GM19452 (cell line): ENCODE measurements around the gene MS4A18.
"Not testable (repeated sequence)": the region's sequence is repeated elsewhere in the genome, so short reads cannot be mapped to it uniquely, and the experiment has no call there.

Experiments
- ATAC-seq: cut with Tn5 transposase; IDR thresholded peaks from one replicate; pipeline ENCODE4 v1.9.1; 2021; ENCODE audit not compliant: unreplicated experiment

MS4A18 gene

DNA sequence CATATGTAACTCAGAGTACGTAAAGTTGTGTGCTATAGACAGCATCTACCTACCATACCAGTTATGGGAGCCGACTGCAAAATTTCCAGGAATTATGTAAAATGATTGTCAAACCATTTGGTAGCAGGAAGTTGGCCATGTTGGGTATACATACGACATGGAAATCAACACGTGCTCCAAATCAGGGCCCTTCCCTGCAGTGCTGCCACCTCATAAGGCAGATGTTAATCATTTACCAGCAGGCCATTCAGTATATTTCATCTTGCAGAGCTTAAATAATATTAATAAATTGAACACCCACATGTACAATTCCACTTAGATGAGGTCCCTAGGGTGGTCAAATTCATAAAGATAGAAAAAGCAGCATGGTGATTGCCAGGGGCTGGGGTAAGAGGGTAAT lies 9.8 kb downstream of the MS4A18 start:
- no peak for ATAC-seq

DNA sequence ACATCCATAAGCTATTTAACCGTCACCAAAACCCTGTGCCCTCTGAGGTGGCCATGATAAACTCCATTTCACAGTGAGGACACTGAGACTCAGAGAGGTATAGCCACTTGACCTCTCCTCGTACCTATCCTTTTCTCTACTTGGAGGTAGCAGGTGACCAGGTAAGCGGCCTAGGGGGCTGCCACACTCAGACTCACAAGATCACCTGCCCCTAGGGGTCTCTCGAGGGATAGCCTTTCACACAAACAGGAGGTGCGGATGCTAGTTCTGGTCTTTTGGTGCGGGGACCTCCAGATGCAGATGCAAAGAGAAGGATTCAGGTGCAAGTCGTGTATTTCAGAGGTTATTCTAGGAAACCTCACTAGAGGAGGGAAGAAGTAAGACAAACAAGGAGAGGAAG lies 14.6 kb downstream of the MS4A18 start:
- no peak for ATAC-seq

DNA sequence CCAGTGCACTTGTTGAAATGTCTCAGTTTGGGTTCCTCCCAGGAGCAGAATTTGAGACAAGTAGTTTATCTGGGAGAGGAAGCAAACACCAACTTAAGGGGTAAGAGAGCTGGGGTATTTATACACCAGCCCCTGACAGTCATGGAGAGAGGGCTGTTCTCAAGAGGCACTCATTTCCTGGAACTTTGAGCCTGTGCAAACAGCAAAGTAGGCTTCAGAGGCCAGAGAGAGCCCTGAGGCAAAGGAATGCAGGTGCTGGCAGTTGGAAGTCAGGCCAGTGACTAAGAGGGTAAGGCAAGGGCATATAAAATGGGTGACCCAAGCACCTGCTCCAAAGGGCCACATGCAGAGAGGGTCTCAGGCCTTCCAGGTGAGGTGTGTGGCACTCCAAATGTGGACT lies 16.1 kb downstream of the MS4A18 start:
- ATAC-seq, result no peak

DNA sequence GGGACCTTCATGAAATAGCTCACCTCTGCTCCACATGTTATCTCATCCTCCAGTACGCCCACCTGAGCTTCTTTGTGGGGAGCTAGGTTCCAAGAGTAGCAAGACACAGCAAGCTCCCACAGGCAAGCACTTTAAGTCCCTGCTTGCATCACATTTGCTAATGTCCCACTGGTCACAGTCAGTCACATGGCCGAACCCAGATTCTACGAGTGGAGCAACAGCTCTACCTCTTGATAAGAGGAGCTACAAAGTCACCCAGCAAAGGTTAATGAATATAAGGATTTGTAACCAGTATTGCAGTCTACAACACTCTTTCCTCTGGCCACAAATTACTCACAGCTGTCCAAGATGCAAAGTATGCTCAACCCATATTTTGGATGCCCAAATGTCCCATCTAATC lies 16.9 kb downstream of the MS4A18 start:
- no peak for ATAC-seq

DNA sequence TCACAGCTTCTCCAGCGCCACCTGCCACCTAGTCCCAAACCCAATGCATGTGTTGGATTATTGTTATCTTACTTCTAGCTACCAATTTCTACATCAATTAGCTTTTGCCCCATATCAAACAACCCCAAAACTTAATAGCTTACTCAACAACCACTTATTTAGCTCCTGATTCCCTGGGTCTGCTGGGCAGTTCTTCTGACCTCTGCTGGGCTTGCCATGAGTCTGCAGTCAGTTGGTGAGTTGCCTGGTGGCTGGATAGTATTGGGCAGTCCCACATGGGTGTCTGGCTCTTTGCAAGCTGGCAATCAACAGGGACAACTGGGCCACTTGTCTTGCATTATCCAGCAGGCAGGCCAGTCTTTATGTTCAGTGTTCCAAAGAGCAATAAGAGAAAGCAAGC lies 18.5 kb downstream of the MS4A18 start:
- ATAC-seq, result no peak

DNA sequence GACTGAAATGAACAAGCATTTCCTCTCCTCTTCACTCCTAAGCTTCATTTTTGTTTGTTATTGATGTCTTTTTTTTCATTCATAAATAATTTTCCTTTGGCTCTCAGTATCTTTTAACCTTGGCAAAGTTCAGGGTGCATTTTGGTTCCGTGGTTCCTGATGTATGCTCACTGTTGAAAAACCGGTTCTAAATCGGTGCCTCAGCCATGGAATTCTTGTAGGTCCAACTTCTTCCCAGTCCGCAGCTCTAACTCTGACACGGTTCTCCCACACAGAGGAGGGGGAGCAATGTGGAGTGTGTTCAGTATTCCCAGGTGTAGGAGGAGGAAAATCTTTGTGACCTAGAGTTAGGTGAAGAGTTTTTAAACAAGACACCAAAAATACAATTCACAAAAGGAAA lies 19.6 kb downstream of the MS4A18 start:
- no peak for ATAC-seq

DNA sequence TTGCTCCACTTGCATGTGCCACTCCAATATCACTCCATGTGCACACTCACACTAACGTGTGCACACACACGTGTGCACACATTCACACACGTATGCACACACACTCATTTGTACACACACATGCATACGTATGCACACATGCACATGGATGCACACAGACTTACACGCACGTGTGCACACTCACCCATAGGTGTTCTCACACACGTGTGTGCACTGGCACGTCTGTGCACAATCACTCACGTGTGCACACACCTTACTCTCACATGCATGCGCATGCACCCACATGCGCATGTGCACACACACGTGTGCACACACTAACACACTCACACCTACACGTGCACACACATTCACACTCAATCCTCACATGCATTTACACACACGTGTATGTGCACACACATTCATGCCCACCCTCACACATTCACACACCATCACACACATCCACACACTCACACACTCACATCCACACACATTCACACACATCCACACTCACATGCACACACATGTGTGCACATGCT lies 22.9 kb downstream of the MS4A18 start:
- no peak for ATAC-seq

DNA sequence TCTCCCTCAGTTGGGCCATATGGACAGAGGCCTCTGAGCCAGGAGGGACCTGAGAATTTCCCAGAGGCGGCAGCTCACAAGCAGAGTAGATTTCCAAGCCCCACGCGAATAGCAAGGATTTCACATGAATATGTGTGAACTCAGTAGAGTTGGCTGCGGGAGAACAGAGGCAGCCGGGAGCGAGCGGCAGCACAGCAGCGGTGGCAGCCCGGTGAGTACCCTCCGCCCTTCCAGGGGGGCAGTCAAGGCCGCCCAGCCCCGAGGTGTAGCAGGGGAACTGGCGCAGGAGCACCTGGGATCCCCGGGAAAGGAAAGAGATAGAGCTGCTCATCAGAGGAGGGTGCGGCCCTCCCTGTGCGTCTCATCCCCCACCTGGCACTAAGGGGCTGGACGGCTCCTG lies 23.7 kb downstream of the MS4A18 start:
- no peak for ATAC-seq

DNA sequence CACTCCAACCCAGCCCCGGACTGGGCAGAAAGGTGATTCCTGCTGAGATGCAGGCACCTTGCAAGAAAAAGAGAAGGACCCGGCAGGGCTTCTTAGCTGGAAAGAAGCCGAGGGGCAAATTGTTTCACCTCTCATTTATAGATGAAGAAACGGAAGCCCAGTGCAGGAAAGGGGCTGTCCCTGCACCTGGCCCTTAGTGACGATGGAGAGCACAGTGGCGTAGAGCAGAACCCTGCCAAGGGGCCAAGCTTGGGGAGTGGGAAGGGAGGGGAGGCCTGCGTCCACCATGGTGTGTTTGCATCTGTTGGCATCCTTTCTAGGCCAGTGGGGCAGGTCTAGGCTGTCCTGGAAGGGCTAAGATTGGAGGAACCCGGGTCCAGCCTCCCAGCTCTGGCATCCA lies 24.3 kb downstream of the MS4A18 start:
- no peak for ATAC-seq

DNA sequence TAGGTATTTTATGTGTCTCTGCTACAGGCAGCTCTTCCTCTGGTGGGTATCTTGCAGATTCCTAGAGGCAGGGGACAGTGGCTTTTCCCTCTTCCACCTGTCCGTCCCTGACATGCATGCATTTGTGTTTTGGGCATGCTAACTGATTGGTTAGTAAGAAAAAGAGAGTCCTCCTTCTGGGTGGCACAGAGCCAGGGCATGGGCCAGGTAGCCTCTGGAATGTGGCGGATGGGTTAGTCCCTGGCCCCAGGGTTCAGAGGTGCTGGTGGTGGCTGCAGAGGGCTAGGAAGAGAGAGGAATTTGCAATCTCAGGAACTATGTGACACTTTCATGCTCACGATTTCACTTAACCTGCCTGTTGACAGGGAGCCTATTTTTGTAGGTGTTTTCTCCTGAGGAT lies 26.4 kb downstream of the MS4A18 start:
- ATAC-seq, result no peak

DNA sequence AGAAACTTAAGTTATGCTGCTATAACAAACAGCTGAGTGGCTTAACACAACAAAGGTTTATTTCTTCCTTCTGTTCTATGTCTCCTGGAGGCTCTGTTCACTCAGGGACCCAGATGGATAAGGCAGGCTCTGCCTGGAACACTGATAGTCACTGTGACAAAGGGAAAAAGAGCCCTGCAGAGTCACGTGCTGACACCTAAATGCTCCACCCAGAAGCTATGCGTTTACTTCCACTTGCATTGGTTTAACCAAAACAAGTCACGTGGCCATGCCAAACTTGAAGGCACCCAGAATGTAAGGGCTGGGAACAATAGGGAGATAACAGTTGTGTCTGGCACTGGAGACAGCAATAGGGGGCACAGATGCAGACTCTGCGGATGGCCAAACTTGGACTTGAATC lies 28.8 kb downstream of the MS4A18 start:
- ATAC-seq, result no peak

DNA sequence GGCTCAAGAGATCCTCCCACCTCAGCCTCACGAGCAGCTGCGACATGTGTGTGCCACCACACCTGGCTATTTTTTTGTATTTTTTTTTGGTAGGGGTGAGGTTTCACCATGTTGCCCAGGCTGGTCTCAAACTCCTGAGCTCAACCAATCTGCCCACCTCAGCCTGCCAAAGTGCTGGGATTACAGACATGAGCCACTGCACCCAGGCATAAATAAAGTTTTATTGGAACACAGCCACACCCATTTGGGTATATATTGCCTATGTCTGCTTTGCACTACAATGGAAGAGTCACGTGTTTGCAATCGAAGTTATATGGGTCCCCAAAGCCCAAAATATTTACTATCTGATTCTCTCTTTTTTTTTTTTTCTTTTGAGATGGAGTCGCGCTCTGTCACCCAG lies 30.4 kb downstream of the MS4A18 start:
- no peak for ATAC-seq

DNA sequence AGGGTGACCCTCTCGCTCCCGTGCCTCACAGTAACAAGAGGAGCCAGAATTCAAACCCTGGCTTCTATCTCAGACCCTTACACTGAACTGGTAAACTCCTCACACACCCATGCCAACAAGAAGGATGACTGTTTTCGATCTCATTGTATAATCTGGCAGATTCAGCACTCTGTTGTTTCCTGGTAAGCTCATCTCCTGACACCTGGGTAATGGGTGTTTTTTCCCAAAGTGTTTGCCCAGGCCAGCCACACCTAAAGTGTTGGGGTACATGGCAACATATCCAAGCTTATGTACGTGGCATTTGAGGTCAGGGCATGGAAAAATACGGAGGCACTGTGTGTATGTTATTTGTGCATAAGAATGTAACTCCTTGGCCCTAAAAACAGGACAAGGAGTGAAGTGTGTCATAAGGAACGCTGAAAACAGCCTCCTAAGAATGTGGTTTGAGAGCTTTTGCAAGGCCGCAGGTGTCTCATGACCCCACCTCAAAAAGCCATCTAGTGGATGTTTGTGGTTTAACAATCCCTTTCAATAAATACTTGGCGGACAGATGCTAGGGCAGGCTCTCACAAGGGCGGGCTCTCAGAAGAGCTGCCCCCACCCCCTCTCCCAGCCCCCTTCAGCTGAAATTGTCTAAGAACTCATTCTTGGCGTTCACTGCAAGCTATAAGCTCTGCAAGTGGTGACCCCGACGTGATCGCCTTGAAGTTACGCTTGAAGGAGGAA lies 31.9 kb downstream of the MS4A18 start, which contains the start of gene MS4A15:
Gene MS4A15, plus strand, starts transcription at position 561 of the 726 bp plus-strand sequence. CDS start 6,867 bp downstream, outside the sequence.
- ATAC-seq, result no peak

DNA sequence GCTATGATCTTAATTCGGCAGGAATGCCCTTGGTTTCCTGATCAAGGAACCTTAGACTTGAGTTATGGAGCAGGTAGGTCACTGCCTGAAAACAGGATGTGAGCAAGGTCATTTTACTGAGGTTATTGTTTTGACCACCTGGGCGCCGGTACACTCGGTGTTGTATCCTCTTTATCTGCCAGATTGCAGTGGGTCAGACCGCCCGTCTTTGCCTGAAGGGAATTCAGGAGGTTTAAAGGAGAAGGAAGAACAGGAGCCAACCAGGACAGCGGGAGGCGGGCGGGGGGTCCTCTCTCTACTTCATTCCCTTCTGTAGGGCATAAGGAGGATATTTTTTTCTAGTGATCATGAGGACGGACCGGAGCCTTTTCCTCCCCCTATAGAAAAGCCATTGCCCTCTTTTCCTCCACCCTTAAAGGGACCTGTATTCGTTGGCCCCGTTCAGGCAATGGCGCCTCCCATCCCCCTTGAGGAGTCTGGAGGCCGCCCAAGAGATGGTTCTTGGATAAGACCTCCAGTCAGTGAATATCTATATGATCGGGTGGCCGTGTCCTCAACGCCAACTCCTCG lies 32.8 kb downstream of the MS4A18 start:
- no peak for ATAC-seq

DNA sequence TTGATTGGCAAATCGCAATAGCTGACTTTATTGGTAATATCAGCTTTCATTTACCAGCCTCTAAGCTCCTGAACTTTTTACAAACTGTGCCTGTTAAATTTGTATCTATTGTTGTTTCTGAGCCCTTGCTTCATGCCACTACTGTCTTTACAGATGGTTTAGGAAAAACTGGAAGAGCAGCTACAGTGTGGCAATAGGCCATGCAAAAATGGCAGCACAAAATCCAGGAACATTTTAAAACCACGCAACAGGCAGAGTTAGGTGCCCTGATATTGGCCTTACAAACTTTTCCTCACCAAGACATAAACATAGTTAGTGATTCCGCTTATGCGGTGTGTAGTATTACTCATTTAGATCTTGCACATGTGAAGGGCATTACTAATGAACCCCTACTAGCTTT lies 34.2 kb downstream of the MS4A18 start:
- not testable (repeated sequence) for ATAC-seq

DNA sequence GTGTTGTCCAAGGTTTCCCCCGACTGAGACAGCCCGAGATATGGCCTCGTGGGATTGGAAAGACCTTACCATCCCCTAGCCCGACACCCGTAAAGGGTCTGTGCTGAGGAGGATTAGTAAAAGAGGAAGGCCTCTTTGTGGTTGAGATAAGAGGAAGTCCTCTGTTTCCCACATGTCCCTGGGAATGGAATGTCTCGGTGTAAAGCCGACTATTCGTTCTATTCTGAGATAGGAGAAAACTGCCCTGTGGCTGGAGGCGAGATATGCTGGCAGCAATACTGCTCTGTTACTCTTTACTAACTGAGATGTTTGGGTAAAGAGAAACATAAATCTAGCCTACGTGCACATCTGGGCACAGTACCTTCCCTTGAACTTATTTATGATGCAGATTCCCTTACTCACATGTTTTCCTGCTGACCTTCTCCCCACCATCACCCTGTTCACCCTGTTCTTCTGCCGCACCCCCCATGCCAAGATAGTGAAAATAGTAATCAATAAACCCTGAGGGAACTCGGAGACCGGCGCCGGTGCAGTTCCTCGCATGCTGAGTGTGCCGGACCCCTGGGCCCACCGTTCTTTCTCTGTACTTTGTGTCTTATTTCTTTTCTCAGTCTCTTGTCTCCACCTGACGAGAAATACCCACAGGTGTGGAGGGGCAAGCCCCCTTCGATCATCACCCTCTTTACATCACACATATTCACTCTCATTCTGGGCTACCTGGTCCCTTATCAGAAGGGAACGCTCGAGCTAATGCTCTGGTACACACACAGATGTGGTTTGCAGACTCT lies 35.1 kb downstream of the MS4A18 start:
- ATAC-seq, result not testable (repeated sequence)

DNA sequence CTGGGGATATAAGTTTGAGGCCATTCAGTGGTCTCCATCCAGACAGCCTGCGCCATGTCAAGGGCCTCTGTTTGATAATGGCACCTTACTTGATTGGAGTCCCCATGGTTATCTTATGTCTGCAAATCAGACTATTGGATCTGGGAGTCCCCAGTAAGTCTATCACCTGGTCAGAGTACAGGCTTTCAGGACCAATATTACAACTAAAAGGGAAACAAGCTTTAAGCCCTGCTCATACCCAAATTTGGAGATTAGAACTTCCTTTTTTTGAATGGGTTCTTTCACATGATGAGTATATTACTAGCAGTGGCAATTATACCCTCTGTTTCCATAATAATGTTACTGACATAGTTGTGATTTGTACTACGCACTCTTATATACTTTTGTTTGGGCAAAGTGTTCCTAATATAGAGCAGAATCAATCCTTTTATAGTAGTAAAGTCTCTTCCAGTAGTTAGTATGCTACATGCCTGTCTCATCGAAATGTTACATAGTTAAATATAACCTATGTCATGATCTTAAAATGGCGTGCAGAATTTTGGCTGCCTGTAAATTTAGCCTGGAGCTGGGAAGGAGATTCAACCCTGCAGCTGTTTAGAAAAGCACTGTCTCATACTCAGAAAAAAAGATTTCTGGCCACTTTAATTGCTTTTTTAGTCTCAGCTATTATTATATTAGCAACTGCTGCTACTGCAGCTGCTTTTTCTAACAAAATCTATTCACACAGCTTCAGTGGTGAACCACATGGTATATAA lies 37.1 kb downstream of the MS4A18 start:
- no peak for ATAC-seq

DNA sequence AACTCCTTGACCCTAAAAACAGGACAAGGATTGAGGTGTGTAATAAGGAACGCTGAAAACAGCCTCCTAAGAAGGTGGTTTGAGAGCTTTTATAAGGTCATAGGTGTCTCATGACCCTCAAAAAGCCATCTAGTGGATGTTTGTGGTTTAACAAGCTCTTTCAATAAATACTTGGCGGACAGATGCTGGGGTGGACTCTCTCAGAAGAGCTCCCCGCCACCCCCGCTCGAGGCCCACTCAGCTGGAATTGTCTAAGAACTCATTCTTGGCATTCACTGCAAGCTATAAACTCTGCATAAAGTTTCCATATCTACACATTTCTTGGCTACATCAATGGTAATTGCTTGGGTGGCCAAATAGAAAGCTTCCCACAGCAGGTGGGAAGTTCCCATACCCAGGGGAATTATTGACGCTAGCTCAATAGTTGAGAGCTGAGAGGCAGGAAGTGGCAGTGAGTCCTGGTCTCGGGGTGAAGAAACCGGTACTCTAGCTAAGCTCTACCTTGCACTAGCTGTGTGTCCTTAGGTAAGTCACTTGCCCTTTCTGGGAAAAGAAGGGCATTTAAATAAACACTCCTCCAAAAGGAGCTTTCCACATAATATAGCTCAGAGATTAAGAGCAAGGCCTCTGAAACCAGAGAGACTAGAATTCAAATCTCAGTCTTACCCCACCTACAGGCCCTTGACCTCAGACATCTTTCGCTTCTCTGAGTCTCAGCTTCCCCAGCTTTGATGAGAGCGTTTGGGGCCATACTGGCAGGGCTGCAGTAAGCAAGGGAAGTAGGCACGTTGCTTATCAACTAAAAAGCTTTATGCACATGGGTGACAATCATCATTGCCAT lies 38.6 kb downstream of the MS4A18 start:
- ATAC-seq, result peak; percentile 73

DNA sequence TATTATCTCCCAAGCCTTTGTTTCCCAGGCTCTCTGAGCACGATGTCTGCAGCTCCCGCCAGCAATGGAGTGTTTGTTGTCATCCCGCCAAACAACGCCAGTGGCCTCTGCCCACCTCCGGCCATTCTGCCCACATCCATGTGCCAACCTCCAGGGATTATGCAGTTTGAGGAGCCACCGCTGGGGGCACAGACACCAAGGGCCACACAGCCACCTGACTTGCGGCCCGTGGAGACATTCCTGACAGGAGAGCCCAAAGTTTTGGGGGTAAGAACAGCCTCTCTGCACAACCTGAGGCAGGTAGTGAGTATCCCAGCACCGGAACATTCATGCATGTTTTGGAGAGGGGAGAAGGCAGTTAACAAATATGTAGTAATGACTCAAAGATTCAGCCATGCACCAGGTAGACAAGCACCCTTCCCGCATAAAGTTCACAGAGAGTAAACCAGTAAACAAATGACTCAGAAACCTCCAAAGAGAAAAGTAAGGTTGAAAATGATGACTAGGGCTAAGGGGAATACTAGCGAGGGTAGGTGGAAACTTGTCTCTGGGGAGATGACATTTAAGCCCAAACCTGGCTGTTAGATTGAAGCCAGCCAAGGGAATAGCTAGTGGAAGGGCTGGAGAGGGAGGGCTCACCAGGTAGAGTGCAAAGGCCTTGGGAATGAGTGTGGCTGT lies 39.3 kb downstream of the MS4A18 start:
- ATAC-seq, result no peak

DNA sequence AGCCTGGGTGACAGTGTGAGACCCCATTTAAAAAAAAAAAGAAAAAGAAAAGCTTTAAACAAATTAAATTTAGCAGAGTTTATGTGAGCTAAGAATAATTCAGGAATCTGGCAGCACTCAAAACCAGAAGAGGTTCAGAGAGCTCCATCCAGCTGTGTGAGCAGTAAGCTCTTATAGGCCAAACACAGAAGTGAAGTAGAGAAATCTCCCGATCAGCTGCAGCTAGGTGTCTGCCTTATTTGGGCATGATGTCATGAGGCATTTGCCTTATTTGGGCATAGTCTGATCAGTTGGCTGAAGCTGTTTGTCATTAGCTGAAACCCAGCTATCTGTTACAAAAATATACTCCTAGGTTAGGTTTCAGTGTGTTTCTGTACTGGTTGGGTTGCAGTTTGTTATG lies 40.4 kb downstream of the MS4A18 start:
- no peak for ATAC-seq
